HepG2 (cell line): ENCODE measurements around the gene LRRC73. TPM values are rescaled to one million over a fixed set of nuclear protein-coding genes. Genes with fewer than 3 reads are reported as not detected.
A peak's percentile ranks its signal among the peaks of the same experiment; 100 is the strongest.

Experiments used
- AKAP8 ChIP-seq: sonication (generic); formaldehyde crosslinking; IDR thresholded peaks from 2 replicates; pipeline ENCODE4 v1.5.1; 2020; ENCODE audit warnings: mild to moderate bottlenecking, missing genetic modification reagents
- CBX1 ChIP-seq: IDR thresholded peaks from one replicate; pipeline ENCODE4 v1.6.1; 2016; ENCODE audit warnings: antibody characterized with exemption, low read depth
- CBX5 ChIP-seq: sonication (generic); formaldehyde crosslinking; IDR thresholded peaks from 2 replicates; pipeline ENCODE4 v1.4.0; 2020; ENCODE audit warnings: missing genetic modification reagents, borderline replicate concordance
- CREB1 ChIP-seq, 2 experiments: fragments of 450-650 bp in 1 of 2; IDR thresholded peaks; 2 replicates each; pipeline ENCODE4 v1.6.1; 2016 to 2017; ENCODE audit warnings: control low read depth in 1 of 2, mild to moderate bottlenecking in 1 of 2, missing compliant biosample characterization in 1 of 2, missing genetic modification characterization in 1 of 2
- JUND ChIP-seq: sonication (generic); formaldehyde crosslinking; IDR thresholded peaks from 2 replicates; pipeline ENCODE4 v1.8.0; 2022; ENCODE audit warnings: mild to moderate bottlenecking, missing genetic modification reagents
- KDM3A ChIP-seq: IDR thresholded peaks from 2 replicates; pipeline ENCODE4 v1.6.1; 2018; ENCODE audit warnings: low read depth, missing compliant biosample characterization
- KLF16 ChIP-seq, 2 experiments: sonication (generic) in 1 of 2; formaldehyde crosslinking in 1 of 2; IDR thresholded peaks; 2 replicates each; pipeline versions ENCODE4 v1.6.1 to v1.8.0; 2016 to 2023; ENCODE audit warnings: missing genetic modification reagents in 2 of 2, missing compliant biosample characterization in 1 of 2
- KMT2B ChIP-seq: IDR thresholded peaks from 2 replicates; pipeline ENCODE4 v1.6.1; 2016; ENCODE audit warnings: missing genetic modification reagents, missing compliant biosample characterization
- MZF1 ChIP-seq: sonication (generic); formaldehyde crosslinking; IDR thresholded peaks from 2 replicates; pipeline ENCODE4 v1.8.1; 2023; ENCODE audit warnings: mild to moderate bottlenecking, missing genetic modification reagents, borderline replicate concordance
- NFKB2 ChIP-seq: sonication (generic); formaldehyde crosslinking; IDR thresholded peaks from 2 replicates; pipeline ENCODE4 v1.4.0; 2020; ENCODE audit warnings: missing genetic modification reagents, borderline replicate concordance
- RAD21 ChIP-seq: fragments of 450-650 bp; formaldehyde crosslinking; IDR thresholded peaks from 2 replicates; pipeline ENCODE4 v1.5.0; 2020; ENCODE audit warnings: mild to moderate bottlenecking
- SNAPC2 ChIP-seq: sonication (generic); formaldehyde crosslinking; IDR thresholded peaks from 2 replicates; pipeline ENCODE4 v1.8.1; 2022; ENCODE audit warnings: mild to moderate bottlenecking, missing genetic modification reagents
- TOPORS ChIP-seq: sonication (generic); formaldehyde crosslinking; IDR thresholded peaks from 2 replicates; pipeline ENCODE4 v1.8.0; 2023; ENCODE audit warnings: mild to moderate bottlenecking, missing genetic modification reagents
- U2AF1 ChIP-seq: fragments of 200-400 bp; formaldehyde crosslinking; optimal IDR thresholded peaks from 2 replicates; pipeline ENCODE3; 2017; ENCODE audit warnings: mild to moderate bottlenecking, low read depth, low read length
- ZMYM4 ChIP-seq: sonication (generic); formaldehyde crosslinking; IDR thresholded peaks from 2 replicates; pipeline ENCODE4 v1.8.1; 2023; ENCODE audit warnings: mild to moderate bottlenecking, missing genetic modification reagents
- ZNF136 ChIP-seq: sonication (generic); formaldehyde crosslinking; IDR thresholded peaks from 2 replicates; pipeline ENCODE4 v1.8.1; 2022; ENCODE audit warnings: low read depth, mild to moderate bottlenecking, moderate library complexity, missing genetic modification reagents
- ZNF17 ChIP-seq: sonication (generic); formaldehyde crosslinking; IDR thresholded peaks from 2 replicates; pipeline ENCODE4 v1.5.0; 2020; ENCODE audit warnings: mild to moderate bottlenecking, missing genetic modification reagents
- ZNF264 ChIP-seq: sonication (generic); formaldehyde crosslinking; IDR thresholded peaks from 2 replicates; pipeline ENCODE4 v1.4.0; 2020; ENCODE audit warnings: missing genetic modification reagents
- ZNF292 ChIP-seq: sonication (generic); formaldehyde crosslinking; IDR thresholded peaks from 2 replicates; pipeline ENCODE4 v1.8.1; 2022; ENCODE audit warnings: mild to moderate bottlenecking, low read depth, missing genetic modification reagents, borderline replicate concordance
- ZNF550 ChIP-seq: sonication (generic); formaldehyde crosslinking; IDR thresholded peaks from 2 replicates; pipeline ENCODE4 v1.4.0; 2020; ENCODE audit warnings: mild to moderate bottlenecking, missing genetic modification reagents, borderline replicate concordance
- ZNF598 ChIP-seq: sonication (generic); formaldehyde crosslinking; IDR thresholded peaks from 2 replicates; pipeline ENCODE4 v1.5.1; 2020; ENCODE audit warnings: mild to moderate bottlenecking, missing genetic modification reagents, borderline replicate concordance
- ZNF770 ChIP-seq: sonication (generic); formaldehyde crosslinking; IDR thresholded peaks from 2 replicates; pipeline ENCODE4 v1.5.0; 2020; ENCODE audit warnings: mild to moderate bottlenecking, missing genetic modification reagents
- ZNF772 ChIP-seq: sonication (generic); formaldehyde crosslinking; IDR thresholded peaks from 2 replicates; pipeline ENCODE4 v1.5.0; 2020; ENCODE audit warnings: mild to moderate bottlenecking, missing genetic modification reagents
- ZSCAN31 ChIP-seq: sonication (generic); formaldehyde crosslinking; IDR thresholded peaks from 2 replicates; pipeline ENCODE4 v1.5.0; 2020; ENCODE audit warnings: low read depth, mild to moderate bottlenecking, missing genetic modification reagents
- polyA plus RNA-seq, 8 experiments: library from polyadenylated mRNA; depleted of rRNA in 3 of 8; stranded (reverse) in 7 of 8; unstranded in 1 of 8; fragments of >200 nt; fragmentation: Illumina TruSeq in 4 of 8; extraction: Trizol in 4 of 8; gene quantifications; 2 replicates each; pipeline versions ENCODE4 v1.2.1 to v1.2.3, GENCODE V29; 2011 to 2016; ENCODE audit warnings: low read depth in 4 of 8, missing spikeins in 1 of 8, mixed read lengths in 1 of 8; ENCODE audit not compliant: insufficient read depth in 1 of 8
- total RNA-seq, 5 experiments: library from RNA; depleted of rRNA; stranded (reverse); fragments of >200 nt; fragmentation: Illumina TruSeq; extraction: Trizol; gene quantifications; 2 replicates each; pipeline ENCODE4 v1.2.3, GENCODE V29; 2016; ENCODE audit warnings: low read depth in 1 of 5
- TF ChIP-seq, protein P1 (sequence below): IDR thresholded peaks from 2 replicates; pipeline ENCODE4 v1.6.1; 2012; ENCODE audit warnings: low read length, improper control_type of control experiment

LRRC73 gene
- total and polyA plus RNA-seq, 2 of the 13 experiments (the other 11 are each of a cell fraction or from before 2014, with no cell fraction given): 0.11 to 0.12 TPM

GRCh38 chr6:43509142-43509983 lies 783 bp downstream of the LRRC73 start (continued):
- TF ChIP-seq ZNF770 (CRISPR knock-in tag) (peak; percentile 88), KLF16 (CRISPR knock-in tag; IDR thresholded peaks at IDR 0.05) (0 out of 4 replicates have a peak, but pooled peaks of 1 of the 2 experiments have one; percentile 35), RAD21 (no peak), AKAP8 (CRISPR knock-in tag) (no peak), U2AF1 (no peak), ZNF136 (CRISPR knock-in tag) (no peak), ZMYM4 (CRISPR knock-in tag) (no peak; the same call in 1 of the 2 replicates), KDM3A (CRISPR knock-in tag) (no peak), CREB1 (IDR thresholded peaks at IDR 0.05) (no peak), CREB1 (CRISPR knock-in tag; IDR thresholded peaks at IDR 0.05) (no peak), CBX5 (CRISPR knock-in tag) (peak; percentile 17; the same call in 1 of the 2 replicates), ZNF17 (no peak), NFKB2 (CRISPR knock-in tag) (peak; percentile 69; the same call in 1 of the 2 replicates), ZNF292 (CRISPR knock-in tag) (no peak), CBX1 (no peak), KMT2B (CRISPR knock-in tag) (peak; percentile 45; the same call in 1 of the 2 replicates), JUND (CRISPR knock-in tag) (no peak), ZNF598 (CRISPR knock-in tag) (no peak), ZNF550 (no peak), TOPORS (CRISPR knock-in tag) (peak; percentile 17; the same call in 1 of the 2 replicates), SNAPC2 (CRISPR knock-in tag) (no peak), ZNF772 (CRISPR knock-in tag) (no peak), MZF1 (CRISPR knock-in tag) (no peak), ZSCAN31 (CRISPR knock-in tag) (no peak; the same call in 1 of the 2 replicates), ZNF264 (CRISPR knock-in tag) (no peak)
- TF ChIP-seq, protein P1, sequence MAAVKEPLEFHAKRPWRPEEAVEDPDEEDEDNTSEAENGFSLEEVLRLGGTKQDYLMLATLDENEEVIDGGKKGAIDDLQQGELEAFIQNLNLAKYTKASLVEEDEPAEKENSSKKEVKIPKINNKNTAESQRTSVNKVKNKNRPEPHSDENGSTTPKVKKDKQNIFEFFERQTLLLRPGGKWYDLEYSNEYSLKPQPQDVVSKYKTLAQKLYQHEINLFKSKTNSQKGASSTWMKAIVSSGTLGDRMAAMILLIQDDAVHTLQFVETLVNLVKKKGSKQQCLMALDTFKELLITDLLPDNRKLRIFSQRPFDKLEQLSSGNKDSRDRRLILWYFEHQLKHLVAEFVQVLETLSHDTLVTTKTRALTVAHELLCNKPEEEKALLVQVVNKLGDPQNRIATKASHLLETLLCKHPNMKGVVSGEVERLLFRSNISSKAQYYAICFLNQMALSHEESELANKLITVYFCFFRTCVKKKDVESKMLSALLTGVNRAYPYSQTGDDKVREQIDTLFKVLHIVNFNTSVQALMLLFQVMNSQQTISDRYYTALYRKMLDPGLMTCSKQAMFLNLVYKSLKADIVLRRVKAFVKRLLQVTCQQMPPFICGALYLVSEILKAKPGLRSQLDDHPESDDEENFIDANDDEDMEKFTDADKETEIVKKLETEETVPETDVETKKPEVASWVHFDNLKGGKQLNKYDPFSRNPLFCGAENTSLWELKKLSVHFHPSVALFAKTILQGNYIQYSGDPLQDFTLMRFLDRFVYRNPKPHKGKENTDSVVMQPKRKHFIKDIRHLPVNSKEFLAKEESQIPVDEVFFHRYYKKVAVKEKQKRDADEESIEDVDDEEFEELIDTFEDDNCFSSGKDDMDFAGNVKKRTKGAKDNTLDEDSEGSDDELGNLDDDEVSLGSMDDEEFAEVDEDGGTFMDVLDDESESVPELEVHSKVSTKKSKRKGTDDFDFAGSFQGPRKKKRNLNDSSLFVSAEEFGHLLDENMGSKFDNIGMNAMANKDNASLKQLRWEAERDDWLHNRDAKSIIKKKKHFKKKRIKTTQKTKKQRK: no peak
